Osteoblast (primary cell): Measurements from ENCODE around the gene MELK. TPM values are rescaled to one million over a fixed set of nuclear protein-coding genes. Genes with fewer than 3 reads are reported as not detected.
A peak's percentile ranks its signal among the peaks of the same experiment; 100 is the strongest.

Source experiments
- DNase-seq: peaks from one replicate; pipeline ENCODE4 v3.0.0; 2011; ENCODE audit warnings: low spot score, mixed read lengths; ENCODE audit not compliant: insufficient read length; ENCODE audit errors: missing footprints
- H2AFZ ChIP-seq: 2 replicates; pipeline ENCODE4 v1.6.0; 2011; ENCODE audit warnings: mild to moderate bottlenecking, low read length
- H3K27ac ChIP-seq: 2 replicates; pipeline ENCODE4 v1.5.1; 2011; ENCODE audit warnings: mild to moderate bottlenecking, low read depth, low read length, moderate library complexity
- H3K27me3 ChIP-seq: 2 replicates; pipeline ENCODE4 v1.6.0; 2012; ENCODE audit warnings: mild to moderate bottlenecking, control low read depth, inconsistent platforms, low read length, moderate library complexity; ENCODE audit not compliant: insufficient read depth
- H3K36me3 ChIP-seq: 2 replicates; pipeline ENCODE4 v1.5.1; 2011; ENCODE audit warnings: mild to moderate bottlenecking, low read length, control low read depth, moderate library complexity; ENCODE audit not compliant: insufficient read depth
- H3K4me1 ChIP-seq: 2 replicates; pipeline ENCODE4 v1.5.1; 2011; ENCODE audit warnings: mild to moderate bottlenecking, low read length, control low read depth, moderate library complexity; ENCODE audit not compliant: insufficient read depth
- H3K4me2 ChIP-seq: 2 replicates; pipeline ENCODE4 v1.6.0; 2011; ENCODE audit warnings: mild to moderate bottlenecking, low read length; ENCODE audit not compliant: insufficient read depth
- H3K4me3 ChIP-seq: fragments of 200-600 bp; sonication (generic); 3 replicates; pipeline ENCODE4 v1.5.1; 2012; ENCODE audit warnings: mild to moderate bottlenecking, low read length, inconsistent platforms; ENCODE audit not compliant: insufficient read depth
- H3K79me2 ChIP-seq: 2 replicates; pipeline ENCODE4 v1.6.0; 2012; ENCODE audit warnings: mild to moderate bottlenecking, low read length, control low read depth, inconsistent platforms; ENCODE audit not compliant: insufficient read depth
- H3K9me3 ChIP-seq: 2 replicates; pipeline ENCODE4 v1.5.1; 2011; ENCODE audit warnings: low read depth, low read length, control low read depth
- H4K20me1 ChIP-seq: 2 replicates; pipeline ENCODE4 v1.6.0; 2012; ENCODE audit warnings: mild to moderate bottlenecking, low read length, control low read depth; ENCODE audit not compliant: insufficient read depth
- CTCF ChIP-seq: IDR thresholded peaks from 2 replicates; pipeline ENCODE4 v1.5.1; 2011; ENCODE audit warnings: mild to moderate bottlenecking, low read depth, low read length, moderate library complexity; ENCODE audit errors: extremely low read depth
- total RNA-seq: library from RNA; depleted of rRNA; stranded (reverse); fragments of >200 nt; gene quantifications from 2 replicates; pipeline ENCODE4 v1.2.3, GENCODE V29; 2012

Gene MELK
- total RNA-seq, 1 donor = 8.3 TPM

DNA sequence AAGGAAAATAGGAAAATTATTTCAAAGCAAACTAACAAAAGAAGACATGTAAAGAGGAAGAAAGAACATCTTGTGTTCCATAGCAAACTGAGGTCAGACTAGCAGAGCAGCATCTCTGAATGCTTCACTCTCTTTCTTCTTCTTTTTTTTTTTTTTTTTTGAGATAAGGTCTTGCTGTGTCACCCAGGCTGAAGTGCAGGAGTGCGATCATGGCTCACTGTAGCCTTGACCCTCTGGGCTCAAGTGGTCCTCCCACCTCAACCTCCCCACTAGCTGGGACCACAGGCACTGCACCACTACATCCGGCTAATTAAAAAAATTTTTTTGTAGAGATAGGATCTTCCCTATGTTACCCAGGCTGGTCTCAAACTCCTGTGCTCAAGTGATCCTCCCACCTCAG is 36.6 kb downstream of the MELK start:
- Histone ChIP-seq H3K4me2 (no peak overlapping the region), H2AFZ (no peak overlapping the region), H3K27ac (no peak overlapping the region), H3K36me3 (peaks cover 27% of the 10 kb centered on the region), H3K4me1 (no peaks in the 10 kb centered on the region), H3K4me3 (no peak overlapping the region), H4K20me1 (no peaks in the 10 kb centered on the region), H3K27me3 (no peaks in the 10 kb centered on the region), H3K79me2 (peaks cover 39% of the 10 kb centered on the region), H3K9me3 (no peaks in the 10 kb centered on the region)
- no peak for DNase-seq
- no peak for TF ChIP-seq CTCF

- no peak overlapping the region for H3K4me3 ChIP-seq
- H3K36me3 ChIP-seq = no peaks in the 10 kb centered on the region
- TF ChIP-seq CTCF = no peak
- DNase-seq = no peak
- H3K4me2 ChIP-seq = no peak overlapping the region
- H3K27me3 ChIP-seq = no peaks in the 10 kb centered on the region
- H2AFZ ChIP-seq = no peak overlapping the region
- no peaks in the 10 kb centered on the region for H3K9me3 ChIP-seq
- no peaks in the 10 kb centered on the region for H4K20me1 ChIP-seq
- H3K79me2 ChIP-seq = peaks cover 30% of the 10 kb centered on the region
- no peak overlapping the region for H3K27ac ChIP-seq
- peaks cover 24% of the 10 kb centered on the region for H3K4me1 ChIP-seq
These were observed 49.4 kb downstream of the MELK start for GRCh38 chr9:36622121-36622520.

- DNase-seq = no peak
- no peaks in the 10 kb centered on the region for H3K9me3 ChIP-seq
- peaks cover 24% of the 10 kb centered on the region for H3K4me1 ChIP-seq
- peak overlapping the region; percentile 4 for H2AFZ ChIP-seq
- no peaks in the 10 kb centered on the region for H4K20me1 ChIP-seq
- H3K4me2 ChIP-seq = no peak overlapping the region
- TF ChIP-seq CTCF = no peak
- H3K79me2 ChIP-seq = peaks cover 32% of the 10 kb centered on the region
- no peak overlapping the region for H3K4me3 ChIP-seq
- no peak overlapping the region for H3K27ac ChIP-seq
- no peaks in the 10 kb centered on the region for H3K36me3 ChIP-seq
- H3K27me3 ChIP-seq = no peaks in the 10 kb centered on the region
These were observed 50.6 kb downstream of the MELK start for GRCh38 chr9:36623280-36623679.

DNA sequence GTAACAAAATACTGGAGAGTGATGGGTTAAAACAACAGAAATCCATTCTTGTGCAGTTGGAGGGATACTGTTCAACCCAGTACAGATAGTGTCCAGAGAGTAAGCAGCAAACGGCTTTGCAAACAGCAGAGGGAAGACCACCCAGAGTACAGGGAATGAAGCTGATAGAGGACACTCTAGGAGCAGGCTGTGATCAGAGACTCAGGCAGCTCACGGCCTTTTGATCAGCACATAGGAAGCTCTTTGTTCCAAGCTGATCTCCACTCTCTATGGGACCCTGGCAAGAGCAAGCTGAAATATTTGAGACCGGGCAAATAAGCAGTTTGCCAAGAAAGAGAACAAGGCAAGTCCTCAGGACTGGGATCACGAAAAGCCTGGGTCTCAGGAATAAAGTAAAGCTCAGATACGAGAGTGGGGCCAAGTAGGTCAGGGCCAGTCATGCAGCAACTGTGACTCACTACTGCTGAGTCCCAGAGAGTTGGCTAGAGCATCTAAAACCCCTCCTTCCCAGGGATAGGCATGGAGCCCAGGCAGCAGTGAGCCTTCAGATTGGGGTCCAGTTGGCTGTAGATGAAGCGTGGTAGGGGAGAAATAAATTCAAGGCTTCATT is 52.4 kb downstream of the MELK start:
- Histone ChIP-seq H4K20me1 (no peaks in the 10 kb centered on the region), H3K27me3 (no peaks in the 10 kb centered on the region), H2AFZ (peak overlapping the region; percentile 27), H3K36me3 (no peaks in the 10 kb centered on the region), H3K4me3 (peak overlapping the region; percentile 5), H3K79me2 (peaks cover 27% of the 10 kb centered on the region), H3K4me1 (peaks cover 24% of the 10 kb centered on the region), H3K4me2 (peak overlapping the region; percentile 52), H3K27ac (peak overlapping the region; percentile 71), H3K9me3 (no peaks in the 10 kb centered on the region)
- peak; percentile 95 for DNase-seq
- no peak for TF ChIP-seq CTCF
